Midbrain (tissue), 1 donor: ENCODE results near the gene IBA57.
"Not testable (repeated sequence)": the region's sequence is repeated elsewhere in the genome, so short reads cannot be mapped to it uniquely, and the experiment has no call there.

Experiments used
- DNase-seq: peaks from one replicate; lab custom pipeline; 2025; lab: John Stamatoyannopoulos, UW

IBA57 gene

GRCh38 chr1:228172591-228173527 is 7.3 kb downstream of the IBA57 start:
- DNase-seq, result no peak

- not testable (repeated sequence) for DNase-seq
Measured at GRCh38 chr1:228173528-228174481, 8.2 kb downstream of the IBA57 start.

GRCh38 chr1:228174482-228175315 is 9.1 kb downstream of the IBA57 start:
- no peak for DNase-seq

- DNase-seq, result no peak
Measured at GRCh38 chr1:228175316-228176023, 9.9 kb downstream of the IBA57 start.

- no peak for DNase-seq
Measured at GRCh38 chr1:228176024-228176395, 10.4 kb downstream of the IBA57 start.

- no peak for DNase-seq
Measured at GRCh38 chr1:228176461-228177182, 11.0 kb downstream of the IBA57 start.

- no peak for DNase-seq
Measured at GRCh38 chr1:228177183-228177475, 11.5 kb downstream of the IBA57 start.

- DNase-seq, result no peak
Measured at GRCh38 chr1:228177721-228178710, 12.4 kb downstream of the IBA57 start.

GRCh38 chr1:228178737-228179684 is 13.4 kb downstream of the IBA57 start:
- no peak for DNase-seq

GRCh38 chr1:228180271-228180958 is 14.8 kb downstream of the IBA57 start:
- no peak for DNase-seq

GRCh38 chr1:228180959-228181644 is 15.5 kb downstream of the IBA57 start:
- DNase-seq, result no peak

GRCh38 chr1:228181645-228182034 is 16.0 kb downstream of the IBA57 start:
- DNase-seq, result no peak

- DNase-seq, result no peak
Measured at GRCh38 chr1:228182296-228183030, 16.9 kb downstream of the IBA57 start.

- no peak for DNase-seq
Measured at GRCh38 chr1:228184152-228184551, 18.5 kb downstream of the IBA57 start.

GRCh38 chr1:228185641-228185965 is 20.0 kb downstream of the IBA57 start:
- no peak for DNase-seq

GRCh38 chr1:228188249-228188648 is 22.6 kb downstream of the IBA57 start:
- not testable (repeated sequence) for DNase-seq
